ENCODE results near the gene TAAR9. TPM values are rescaled to one million over a fixed set of nuclear protein-coding genes. Genes with fewer than 3 reads are reported as not detected.
"Not testable (repeated sequence)": the region's sequence is repeated elsewhere in the genome, so short reads cannot be mapped to it uniquely, and the experiment has no call there.

TAAR9 gene
- total RNA-seq, 1 experiment from 2014 or later = not detected

DNA sequence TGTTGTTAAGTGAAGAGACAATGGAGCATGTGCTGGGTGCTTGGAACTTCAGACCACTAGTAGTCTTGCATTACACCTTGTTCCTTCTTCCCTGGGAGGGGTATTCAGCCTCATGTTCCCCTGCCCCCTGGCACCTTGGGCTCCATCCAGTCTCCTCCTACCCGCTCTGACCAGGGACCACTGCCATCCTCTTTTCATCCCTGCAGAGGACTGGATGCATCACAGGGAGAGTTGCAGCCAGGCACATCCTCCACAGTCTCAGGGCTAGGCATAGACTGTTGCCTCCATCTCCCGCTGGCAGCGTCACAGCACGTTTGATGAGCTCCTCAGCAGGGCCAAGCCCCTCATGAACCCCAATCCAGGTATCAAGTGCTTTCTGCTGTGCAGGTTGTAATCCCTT, 13.1 kb downstream of the TAAR9 start:
- Mint-ChIP-seq H3K4me3 (ENCODE audit: unreplicated experiment) (no peak overlapping the region), H3K4me1 (ENCODE audit: low read depth, unreplicated experiment) (no peaks in the 10 kb centered on the region), H3K9me3 (ENCODE audit: unreplicated experiment) (no peaks in the 10 kb centered on the region), H3K27me3 (ENCODE audit: insufficient read depth, unreplicated experiment) (no peaks in the 10 kb centered on the region), H3K27ac (ENCODE audit: unreplicated experiment) (no peak overlapping the region), H3K36me3 (ENCODE audit: insufficient read depth, unreplicated experiment) (no peaks in the 10 kb centered on the region)
- H3K4me3 ChIP-seq (ENCODE audit: low read depth, low read length) = no peak overlapping the region
- no TSS peak for BruUV-seq (replicated peaks)
- no peaks in the 10 kb centered on the region for H3K4me1 ChIP-seq
- TF ChIP-seq, protein P1, sequence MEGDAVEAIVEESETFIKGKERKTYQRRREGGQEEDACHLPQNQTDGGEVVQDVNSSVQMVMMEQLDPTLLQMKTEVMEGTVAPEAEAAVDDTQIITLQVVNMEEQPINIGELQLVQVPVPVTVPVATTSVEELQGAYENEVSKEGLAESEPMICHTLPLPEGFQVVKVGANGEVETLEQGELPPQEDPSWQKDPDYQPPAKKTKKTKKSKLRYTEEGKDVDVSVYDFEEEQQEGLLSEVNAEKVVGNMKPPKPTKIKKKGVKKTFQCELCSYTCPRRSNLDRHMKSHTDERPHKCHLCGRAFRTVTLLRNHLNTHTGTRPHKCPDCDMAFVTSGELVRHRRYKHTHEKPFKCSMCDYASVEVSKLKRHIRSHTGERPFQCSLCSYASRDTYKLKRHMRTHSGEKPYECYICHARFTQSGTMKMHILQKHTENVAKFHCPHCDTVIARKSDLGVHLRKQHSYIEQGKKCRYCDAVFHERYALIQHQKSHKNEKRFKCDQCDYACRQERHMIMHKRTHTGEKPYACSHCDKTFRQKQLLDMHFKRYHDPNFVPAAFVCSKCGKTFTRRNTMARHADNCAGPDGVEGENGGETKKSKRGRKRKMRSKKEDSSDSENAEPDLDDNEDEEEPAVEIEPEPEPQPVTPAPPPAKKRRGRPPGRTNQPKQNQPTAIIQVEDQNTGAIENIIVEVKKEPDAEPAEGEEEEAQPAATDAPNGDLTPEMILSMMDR (IDR thresholded peaks at IDR 0.05; ENCODE audit: insufficient read depth in 1 of 2, low read depth in 1 of 2, low read length in 1 of 2, severe bottlenecking in 1 of 2, unreplicated experiment in 1 of 2) = no peak
- H3K27me3 ChIP-seq (replicated peaks; ENCODE audit: control insufficient read depth, insufficient read depth, low read length) = no peaks in the 10 kb centered on the region
- POLR2A ChIA-PET = no interaction called here
- no peaks in the 10 kb centered on the region for H3K36me3 ChIP-seq (ENCODE audit: control insufficient read depth, insufficient read depth, low read length)
- no peak for DNase-seq
- intact Hi-C loops (cut with micrococcal nuclease; ENCODE audit: unreplicated experiment) = no loop called here
- no peaks in the 10 kb centered on the region for H3K9me3 ChIP-seq
- CTCF ChIA-PET = no interaction called here

DNA sequence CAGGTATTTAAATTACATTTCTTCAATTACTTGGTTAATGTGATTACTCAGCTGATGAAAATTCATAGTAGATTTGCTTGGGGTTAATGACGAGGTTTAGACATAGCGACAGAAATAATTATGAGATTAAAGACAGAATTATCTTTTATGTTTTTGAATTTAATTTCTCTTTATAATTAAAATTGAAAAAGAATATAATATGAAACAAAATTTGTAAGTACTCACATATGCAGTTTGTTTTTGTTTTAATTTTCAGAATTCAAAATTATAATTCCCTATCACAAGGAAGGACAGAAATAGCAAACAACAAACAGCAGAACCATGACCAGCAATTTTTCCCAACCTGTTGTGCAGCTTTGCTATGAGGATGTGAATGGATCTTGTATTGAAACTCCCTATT, 14.3 kb downstream of the TAAR9 start, which contains the start of gene TAAR8:
TAAR8 (plus strand) TSS at position 301 of the 400 bp plus-strand sequence; CDS start at position 322, 21 bp downstream.
- no peaks in the 10 kb centered on the region for H3K36me3 Mint-ChIP-seq (ENCODE audit: insufficient read depth, unreplicated experiment)
- H3K4me1 Mint-ChIP-seq (ENCODE audit: low read depth, unreplicated experiment) = no peaks in the 10 kb centered on the region
- no peak within 1 kb of the TSS for H3K4me3 Mint-ChIP-seq (ENCODE audit: unreplicated experiment)
- no peak for DNase-seq
- Histone ChIP-seq H3K27me3 (replicated peaks; ENCODE audit: control insufficient read depth, insufficient read depth, low read length) (no peaks in the 10 kb centered on the region), H3K9me3 (no peaks in the 10 kb centered on the region), H3K36me3 (ENCODE audit: control insufficient read depth, insufficient read depth, low read length) (no peaks in the 10 kb centered on the region), H3K4me3 (ENCODE audit: low read depth, low read length) (no peak within 1 kb of the TSS), H3K4me1 (no peaks in the 10 kb centered on the region)
- TF ChIP-seq, protein P1 (IDR thresholded peaks at IDR 0.05; ENCODE audit: insufficient read depth in 1 of 2, low read depth in 1 of 2, low read length in 1 of 2, severe bottlenecking in 1 of 2, unreplicated experiment in 1 of 2) = no peak
- CTCF ChIA-PET = no interaction called here
- H3K9me3 Mint-ChIP-seq (ENCODE audit: unreplicated experiment) = no peaks in the 10 kb centered on the region
- no TSS peak for BruUV-seq (replicated peaks)
- intact Hi-C loops (cut with micrococcal nuclease; ENCODE audit: unreplicated experiment) = no loop called here
- no peak within 1 kb of the TSS for H3K27ac Mint-ChIP-seq (ENCODE audit: unreplicated experiment)
- POLR2A ChIA-PET = no interaction called here
- H3K27me3 Mint-ChIP-seq (ENCODE audit: insufficient read depth, unreplicated experiment) = no peaks in the 10 kb centered on the region

DNA sequence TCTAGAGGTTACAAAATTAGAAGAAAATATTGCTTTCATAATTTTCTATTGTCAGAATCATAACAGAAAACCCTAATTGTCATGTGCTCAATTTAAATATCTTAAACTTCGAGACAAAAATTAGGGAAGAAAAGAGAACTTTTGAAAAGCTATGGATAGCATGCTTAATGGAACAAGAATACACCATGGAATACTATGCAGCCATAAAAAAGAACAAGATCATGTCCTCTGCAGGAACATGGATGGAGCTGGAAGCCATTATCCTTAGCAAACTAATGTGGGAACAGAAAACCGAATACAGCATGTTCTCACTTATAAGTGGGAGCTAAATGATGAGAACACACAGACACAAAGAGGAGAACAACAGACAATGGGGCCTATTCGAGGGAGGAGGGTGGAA, 22.0 kb downstream of the TAAR9 start:
- H3K4me1 ChIP-seq; DNase-seq; H3K27me3 Mint-ChIP-seq (ENCODE audit: insufficient read depth, unreplicated experiment); H3K27me3 ChIP-seq (replicated peaks; ENCODE audit: control insufficient read depth, insufficient read depth, low read length); H3K36me3 ChIP-seq (ENCODE audit: control insufficient read depth, insufficient read depth, low read length); H3K36me3 Mint-ChIP-seq (ENCODE audit: insufficient read depth, unreplicated experiment); CTCF ChIA-PET; intact Hi-C loops (cut with micrococcal nuclease; ENCODE audit: unreplicated experiment); H3K27ac Mint-ChIP-seq (ENCODE audit: unreplicated experiment); H3K9me3 ChIP-seq; BruUV-seq (replicated peaks); H3K4me1 Mint-ChIP-seq (ENCODE audit: low read depth, unreplicated experiment); H3K4me3 ChIP-seq (ENCODE audit: low read depth, low read length); POLR2A ChIA-PET; H3K9me3 Mint-ChIP-seq (ENCODE audit: unreplicated experiment); H3K4me3 Mint-ChIP-seq (ENCODE audit: unreplicated experiment): not testable (repeated sequence)

DNA sequence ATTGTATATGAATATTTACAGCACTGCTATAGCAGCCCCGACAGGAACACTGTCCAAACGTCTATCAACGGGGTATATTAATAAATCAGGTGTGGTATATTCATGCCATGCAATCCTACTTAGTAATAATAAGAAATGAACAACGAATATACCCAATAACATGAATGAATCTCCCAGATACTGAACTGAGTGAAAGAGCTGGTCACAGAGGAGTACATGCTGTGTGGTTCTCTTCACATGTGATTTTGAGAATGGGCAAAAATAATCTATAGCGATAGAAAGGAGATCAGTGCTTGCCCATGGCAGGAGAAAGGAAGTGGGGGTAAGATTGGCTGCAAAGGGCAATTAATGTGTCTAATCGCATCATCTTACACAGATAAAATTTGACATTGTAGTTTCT, 28.3 kb downstream of the TAAR9 start:
- no peaks in the 10 kb centered on the region for H3K27me3 ChIP-seq (replicated peaks; ENCODE audit: control insufficient read depth, insufficient read depth, low read length)
- Mint-ChIP-seq H3K4me3 (ENCODE audit: unreplicated experiment) (no peak overlapping the region), H3K27ac (ENCODE audit: unreplicated experiment) (no peak overlapping the region), H3K9me3 (ENCODE audit: unreplicated experiment) (no peaks in the 10 kb centered on the region), H3K36me3 (ENCODE audit: insufficient read depth, unreplicated experiment) (no peaks in the 10 kb centered on the region), H3K27me3 (ENCODE audit: insufficient read depth, unreplicated experiment) (peaks cover 6% of the 10 kb centered on the region), H3K4me1 (ENCODE audit: low read depth, unreplicated experiment) (peaks cover 5% of the 10 kb centered on the region)
- H3K4me1 ChIP-seq = peaks cover 3% of the 10 kb centered on the region; the same call in 1 of the 2 replicates
- no peak overlapping the region for H3K4me3 ChIP-seq (ENCODE audit: low read depth, low read length)
- H3K36me3 ChIP-seq (ENCODE audit: control insufficient read depth, insufficient read depth, low read length) = no peaks in the 10 kb centered on the region
- H3K9me3 ChIP-seq = no peaks in the 10 kb centered on the region
- BruUV-seq (replicated peaks) = no TSS peak
- CTCF ChIA-PET = no interaction called here
- DNase-seq = no peak
- TF ChIP-seq, protein P1 (IDR thresholded peaks at IDR 0.05; ENCODE audit: insufficient read depth in 1 of 2, low read depth in 1 of 2, low read length in 1 of 2, severe bottlenecking in 1 of 2, unreplicated experiment in 1 of 2) = no peak
- intact Hi-C loops (cut with micrococcal nuclease; ENCODE audit: unreplicated experiment) = no loop called here
- POLR2A ChIA-PET = no interaction called here

Measured in Caco-2 (cell line).